H1 (cell line): Measurements from ENCODE around the gene MAFG. TPM values are rescaled to one million over a fixed set of nuclear protein-coding genes. Genes with fewer than 3 reads are reported as not detected.

Source experiments
- BACH1 ChIP-seq: IDR thresholded peaks from 2 replicates; pipeline ENCODE4 v1.6.1; 2012; ENCODE audit warnings: low read length, improper control_type of control experiment
- CBX5 ChIP-seq: fragments of 300-800, 300-1000 bp; sonication (generic); IDR thresholded peaks from 2 replicates; pipeline ENCODE4 v1.7.1; 2016; ENCODE audit warnings: antibody characterized with exemption, low read length, low read depth
- EGR1 ChIP-seq: IDR thresholded peaks from 2 replicates; pipeline ENCODE4 v1.6.1; 2011; ENCODE audit warnings: low read depth, low read length, borderline replicate concordance
- EZH2 ChIP-seq: fragments of 200-600 bp; sonication (generic); IDR thresholded peaks from 2 replicates; pipeline ENCODE4 v1.7.1; 2012; ENCODE audit warnings: low read depth, mild to moderate bottlenecking, moderate library complexity, low read length, inconsistent platforms; ENCODE audit not compliant: severe bottlenecking
- MAX ChIP-seq: IDR thresholded peaks from 2 replicates; pipeline ENCODE4 v1.6.1; 2012; ENCODE audit warnings: inconsistent platforms
- RAD21 ChIP-seq, 2 experiments: IDR thresholded peaks in 1 of 2; conservative IDR thresholded peaks in 1 of 2; 2 replicates each; pipeline ENCODE4 v1.6.1; 2011; ENCODE audit warnings: low read depth in 2 of 2, low read length in 2 of 2, improper control_type of control experiment in 1 of 2, inconsistent platforms in 1 of 2, mild to moderate bottlenecking in 1 of 2, moderate library complexity in 1 of 2
- RFX5 ChIP-seq: IDR thresholded peaks from 2 replicates; pipeline ENCODE4 v1.6.1; 2011; ENCODE audit warnings: low read depth, low read length, improper control_type of control experiment, borderline replicate concordance
- SP1 ChIP-seq: IDR thresholded peaks from 2 replicates; pipeline ENCODE4 v1.6.1; 2011; ENCODE audit warnings: low read depth, low read length
- SUZ12 ChIP-seq: fragments of 200-600 bp; sonication (generic); IDR thresholded peaks from 2 replicates; pipeline ENCODE4 v1.6.1; 2012; ENCODE audit warnings: mild to moderate bottlenecking, inconsistent platforms, low read length, moderate library complexity, mixed read lengths
- polyA plus RNA-seq, 7 experiments: library from polyadenylated mRNA; depleted of rRNA in 3 of 7; stranded (reverse) in 5 of 7; unstranded in 2 of 7; fragments of >200 nt in 5 of 7; fragments of 200-250 nt in 2 of 7; gene quantifications; 1 replicate in 5 of 7; 2 replicates in 1 of 7; 4 replicates in 1 of 7; pipeline versions ENCODE4 v1.2.1 to v1.2.3, GENCODE V29; 2011 to 2013; ENCODE audit warnings: missing spikeins in 2 of 7, mixed read lengths in 2 of 7
- total RNA-seq: library from RNA; stranded (reverse); fragmentation: NEBNext Ultra II Directional; extraction: Animal tissue kit (Norgen Biotek cat#: 25700); gene quantifications from 2 replicates; pipeline ENCODE4 v1.2.1, GENCODE V29; 2021
- TF ChIP-seq, protein P1 (sequence below): fragments of 300-600 bp; sonication (generic); IDR thresholded peaks from 2 replicates; pipeline ENCODE4 v1.7.1; 2012; ENCODE audit warnings: low read length, moderate library complexity, mild to moderate bottlenecking, inconsistent platforms; ENCODE audit not compliant: insufficient replicate concordance

The MAFG gene
- total and polyA plus RNA-seq, 2 of the 8 experiments (the other 6 are each of a cell fraction or from before 2014, with no cell fraction given), result 25.5 to 26.9 TPM

GRCh38 chr17:81917565-81918332, 9.8 kb downstream of the MAFG start, which contains the start of gene SIRT7 (continued):
- TF ChIP-seq SP1 (no peak), EGR1 (no peak), MAX (no peak), RAD21 (IDR thresholded peaks at IDR 0.05 in 1 of 2, conservative IDR thresholded peaks at IDR 0.05 in 1 of 2; ENCODE audit: low read depth in 2 of 2, low read length in 2 of 2) (no peak), RFX5 (no peak), EZH2 (no peak), BACH1 (no peak), SUZ12 (no peak), CBX5 (no peak)
- TF ChIP-seq, protein P1, sequence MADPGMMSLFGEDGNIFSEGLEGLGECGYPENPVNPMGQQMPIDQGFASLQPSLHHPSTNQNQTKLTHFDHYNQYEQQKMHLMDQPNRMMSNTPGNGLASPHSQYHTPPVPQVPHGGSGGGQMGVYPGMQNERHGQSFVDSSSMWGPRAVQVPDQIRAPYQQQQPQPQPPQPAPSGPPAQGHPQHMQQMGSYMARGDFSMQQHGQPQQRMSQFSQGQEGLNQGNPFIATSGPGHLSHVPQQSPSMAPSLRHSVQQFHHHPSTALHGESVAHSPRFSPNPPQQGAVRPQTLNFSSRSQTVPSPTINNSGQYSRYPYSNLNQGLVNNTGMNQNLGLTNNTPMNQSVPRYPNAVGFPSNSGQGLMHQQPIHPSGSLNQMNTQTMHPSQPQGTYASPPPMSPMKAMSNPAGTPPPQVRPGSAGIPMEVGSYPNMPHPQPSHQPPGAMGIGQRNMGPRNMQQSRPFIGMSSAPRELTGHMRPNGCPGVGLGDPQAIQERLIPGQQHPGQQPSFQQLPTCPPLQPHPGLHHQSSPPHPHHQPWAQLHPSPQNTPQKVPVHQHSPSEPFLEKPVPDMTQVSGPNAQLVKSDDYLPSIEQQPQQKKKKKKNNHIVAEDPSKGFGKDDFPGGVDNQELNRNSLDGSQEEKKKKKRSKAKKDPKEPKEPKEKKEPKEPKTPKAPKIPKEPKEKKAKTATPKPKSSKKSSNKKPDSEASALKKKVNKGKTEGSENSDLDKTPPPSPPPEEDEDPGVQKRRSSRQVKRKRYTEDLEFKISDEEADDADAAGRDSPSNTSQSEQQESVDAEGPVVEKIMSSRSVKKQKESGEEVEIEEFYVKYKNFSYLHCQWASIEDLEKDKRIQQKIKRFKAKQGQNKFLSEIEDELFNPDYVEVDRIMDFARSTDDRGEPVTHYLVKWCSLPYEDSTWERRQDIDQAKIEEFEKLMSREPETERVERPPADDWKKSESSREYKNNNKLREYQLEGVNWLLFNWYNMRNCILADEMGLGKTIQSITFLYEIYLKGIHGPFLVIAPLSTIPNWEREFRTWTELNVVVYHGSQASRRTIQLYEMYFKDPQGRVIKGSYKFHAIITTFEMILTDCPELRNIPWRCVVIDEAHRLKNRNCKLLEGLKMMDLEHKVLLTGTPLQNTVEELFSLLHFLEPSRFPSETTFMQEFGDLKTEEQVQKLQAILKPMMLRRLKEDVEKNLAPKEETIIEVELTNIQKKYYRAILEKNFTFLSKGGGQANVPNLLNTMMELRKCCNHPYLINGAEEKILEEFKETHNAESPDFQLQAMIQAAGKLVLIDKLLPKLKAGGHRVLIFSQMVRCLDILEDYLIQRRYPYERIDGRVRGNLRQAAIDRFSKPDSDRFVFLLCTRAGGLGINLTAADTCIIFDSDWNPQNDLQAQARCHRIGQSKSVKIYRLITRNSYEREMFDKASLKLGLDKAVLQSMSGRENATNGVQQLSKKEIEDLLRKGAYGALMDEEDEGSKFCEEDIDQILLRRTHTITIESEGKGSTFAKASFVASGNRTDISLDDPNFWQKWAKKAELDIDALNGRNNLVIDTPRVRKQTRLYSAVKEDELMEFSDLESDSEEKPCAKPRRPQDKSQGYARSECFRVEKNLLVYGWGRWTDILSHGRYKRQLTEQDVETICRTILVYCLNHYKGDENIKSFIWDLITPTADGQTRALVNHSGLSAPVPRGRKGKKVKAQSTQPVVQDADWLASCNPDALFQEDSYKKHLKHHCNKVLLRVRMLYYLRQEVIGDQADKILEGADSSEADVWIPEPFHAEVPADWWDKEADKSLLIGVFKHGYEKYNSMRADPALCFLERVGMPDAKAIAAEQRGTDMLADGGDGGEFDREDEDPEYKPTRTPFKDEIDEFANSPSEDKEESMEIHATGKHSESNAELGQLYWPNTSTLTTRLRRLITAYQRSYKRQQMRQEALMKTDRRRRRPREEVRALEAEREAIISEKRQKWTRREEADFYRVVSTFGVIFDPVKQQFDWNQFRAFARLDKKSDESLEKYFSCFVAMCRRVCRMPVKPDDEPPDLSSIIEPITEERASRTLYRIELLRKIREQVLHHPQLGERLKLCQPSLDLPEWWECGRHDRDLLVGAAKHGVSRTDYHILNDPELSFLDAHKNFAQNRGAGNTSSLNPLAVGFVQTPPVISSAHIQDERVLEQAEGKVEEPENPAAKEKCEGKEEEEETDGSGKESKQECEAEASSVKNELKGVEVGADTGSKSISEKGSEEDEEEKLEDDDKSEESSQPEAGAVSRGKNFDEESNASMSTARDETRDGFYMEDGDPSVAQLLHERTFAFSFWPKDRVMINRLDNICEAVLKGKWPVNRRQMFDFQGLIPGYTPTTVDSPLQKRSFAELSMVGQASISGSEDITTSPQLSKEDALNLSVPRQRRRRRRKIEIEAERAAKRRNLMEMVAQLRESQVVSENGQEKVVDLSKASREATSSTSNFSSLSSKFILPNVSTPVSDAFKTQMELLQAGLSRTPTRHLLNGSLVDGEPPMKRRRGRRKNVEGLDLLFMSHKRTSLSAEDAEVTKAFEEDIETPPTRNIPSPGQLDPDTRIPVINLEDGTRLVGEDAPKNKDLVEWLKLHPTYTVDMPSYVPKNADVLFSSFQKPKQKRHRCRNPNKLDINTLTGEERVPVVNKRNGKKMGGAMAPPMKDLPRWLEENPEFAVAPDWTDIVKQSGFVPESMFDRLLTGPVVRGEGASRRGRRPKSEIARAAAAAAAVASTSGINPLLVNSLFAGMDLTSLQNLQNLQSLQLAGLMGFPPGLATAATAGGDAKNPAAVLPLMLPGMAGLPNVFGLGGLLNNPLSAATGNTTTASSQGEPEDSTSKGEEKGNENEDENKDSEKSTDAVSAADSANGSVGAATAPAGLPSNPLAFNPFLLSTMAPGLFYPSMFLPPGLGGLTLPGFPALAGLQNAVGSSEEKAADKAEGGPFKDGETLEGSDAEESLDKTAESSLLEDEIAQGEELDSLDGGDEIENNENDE, result no peak
